ENCODE measurements around the gene KLHDC7A. TPM values are rescaled to one million over a fixed set of nuclear protein-coding genes. Genes with fewer than 3 reads are reported as not detected.

Gene KLHDC7A
- total and polyA plus RNA-seq, 2 donors (not counting 3 experiments of a cell fraction or from before 2014, with no cell fraction given): not detected

GRCh38 chr1:18452550-18452949 lies 28.2 kb upstream of the KLHDC7A start:
- Histone ChIP-seq H3K4me2 (ENCODE audit: insufficient read depth, low read length) (no peak overlapping the region), H3K9me1 (replicated peaks; ENCODE audit: control insufficient read depth, extremely low read depth, insufficient read depth, low read length) (no peaks in the 10 kb centered on the region), H3K79me2 (ENCODE audit: control insufficient read depth, insufficient read depth, low read length) (no peaks in the 10 kb centered on the region), H3K36me3 (ENCODE audit: control insufficient read depth in 2 of 2, extremely low read depth in 1 of 2, insufficient read depth in 2 of 2, low read length in 2 of 2) (no peaks in the 10 kb centered on the region), H2AFZ (ENCODE audit: low read depth, low read length) (no peak overlapping the region), H4K20me1 (replicated peaks; ENCODE audit: control insufficient read depth, extremely low read depth, insufficient read depth, low read length) (no peaks in the 10 kb centered on the region), H3K27ac (ENCODE audit: insufficient read depth, low read depth, low read length) (no peak overlapping the region), H3K9ac (replicated peaks; ENCODE audit: extremely low read depth, insufficient read depth, low read length) (no peak overlapping the region), H3K4me3 (replicated peaks in 1 of 3; ENCODE audit: insufficient read depth in 1 of 3, low read depth in 1 of 3, low read length in 3 of 3) (no peak overlapping the region), H3K9me3 (replicated peaks; ENCODE audit: control insufficient read depth, insufficient read depth, low read length) (no peaks in the 10 kb centered on the region), H3K4me1 (ENCODE audit: control insufficient read depth, extremely low read depth, insufficient read depth, low read length) (no peaks in the 10 kb centered on the region), H3K27me3 (ENCODE audit: control insufficient read depth in 2 of 2, insufficient read depth in 2 of 2, low read length in 2 of 2) (no peaks in the 10 kb centered on the region)
- FAIRE-seq: no peak
- TF ChIP-seq FOS (IDR thresholded peaks at IDR 0.05; ENCODE audit: borderline replicate concordance, insufficient read depth, low read length) (no peak), POLR2AphosphoS5 (IDR thresholded peaks at IDR 0.05; ENCODE audit: insufficient read depth, low read depth, low read length) (no peak), CTCF (IDR thresholded peaks at IDR 0.05; ENCODE audit: extremely low read depth in 1 of 2, insufficient read depth in 1 of 2, low read depth in 1 of 2, low read length in 2 of 2) (no peak), POLR2A (IDR thresholded peaks at IDR 0.05; ENCODE audit: low read depth, low read length) (no peak), EZH2 (IDR thresholded peaks at IDR 0.05; ENCODE audit: borderline replicate concordance, low read depth, low read length, severe bottlenecking) (no peak), MYC (IDR thresholded peaks at IDR 0.05; ENCODE audit: low read depth, low read length) (no peak), GATA2 (IDR thresholded peaks at IDR 0.05; ENCODE audit: insufficient read depth, insufficient read length, low read depth, low read length) (no peak), MAX (IDR thresholded peaks at IDR 0.05; ENCODE audit: insufficient read depth, insufficient read length) (no peak), JUN (IDR thresholded peaks at IDR 0.05; ENCODE audit: borderline replicate concordance, insufficient read depth, insufficient read length, low read depth) (no peak)
- DNase-seq (ENCODE audit: low read depth, low spot score): no peak
- intact Hi-C loops (cut with micrococcal nuclease): no loop called here
- CTCF ChIA-PET: no interaction called here
- POLR2A ChIA-PET: no interaction called here
- BruUV-seq (replicated peaks): no TSS peak
- dilution Hi-C loops (cut with MboI; ENCODE audit: extremely low pct_ligation_motif_present, low sequenced_read_pairs): no loop called here

Measured in endothelial cell of umbilical vein (primary cell).